B cell (primary cell): ENCODE data around the gene YJEFN3. TPM values are rescaled to one million over a fixed set of nuclear protein-coding genes. Genes with fewer than 3 reads are reported as not detected.

Experiments used
- ATAC-seq: fragments of 200-7000 bp; cut with Tn5 transposase; one replicate; pipeline ENCODE4 v1.10.0; 2021; ENCODE audit warnings: low read depth, mild to moderate bottlenecking, moderate number of reproducible peaks, moderate library complexity
- CTCF ChIA-PET: fragments of 350-600 bp; sonication (Branson Sonifier 250); formaldehyde crosslinking; loops from one replicate; lab custom pipeline; 2021; ENCODE audit warnings: antibody characterized with exemption, inconsistent platforms; lab: Charles Lee
- POLR2A ChIA-PET: fragments of 350-600 bp; sonication (Branson Sonifier 250); formaldehyde crosslinking; loops from one replicate; lab custom pipeline; 2021; ENCODE audit warnings: antibody characterized with exemption; lab: Charles Lee
- DNase-seq: peaks from one replicate; pipeline ENCODE4 v3.0.0; 2013
- H2AFZ ChIP-seq: 2 replicates; pipeline ENCODE4 v1.6.1; 2012; ENCODE audit warnings: mild to moderate bottlenecking, low read depth, low read length; ENCODE audit not compliant: insufficient read depth, poor library complexity, severe bottlenecking
- H3K27ac ChIP-seq, 2 donors: 1 replicate in 1 of 2; 2 replicates in 1 of 2; pipeline ENCODE4 v1.5.1; 2012 to 2013; ENCODE audit warnings: low read length in 2 of 2, mild to moderate bottlenecking in 2 of 2, moderate library complexity in 1 of 2
- H3K27me3 ChIP-seq, 4 experiments: fragments of 200-600 bp in 1 of 4; sonication (generic) in 1 of 4; replicated peaks in 1 of 4; 1 replicate in 2 of 4; 2 replicates in 2 of 4; pipeline versions ENCODE4 v1.6.1 to v1.7.0; 2013 to 2016; ENCODE audit warnings: low read length in 3 of 4, mild to moderate bottlenecking in 2 of 4, mixed read lengths in 1 of 4, moderate library complexity in 1 of 4; ENCODE audit not compliant: insufficient read depth in 4 of 4, control insufficient read depth in 3 of 4; ENCODE audit errors: control extremely low read depth in 1 of 4
- H3K36me3 ChIP-seq, 2 experiments: replicated peaks in 1 of 2; 1 replicate in 1 of 2; 2 replicates in 1 of 2; pipeline versions ENCODE4 v1.6.1 to v1.7.1; 2013; ENCODE audit warnings: low read length in 1 of 2; ENCODE audit not compliant: insufficient read depth in 2 of 2, control insufficient read depth in 1 of 2; ENCODE audit errors: control extremely low read depth in 1 of 2, extremely low read depth in 1 of 2
- H3K4me1 ChIP-seq, 2 donors: fragments of 200-600 bp in 1 of 2; sonication (generic) in 1 of 2; 1 replicate in 1 of 2; 2 replicates in 1 of 2; pipeline versions ENCODE4 v1.5.1 to v1.6.1; 2013 to 2017; ENCODE audit warnings: low read length in 2 of 2; ENCODE audit not compliant: control insufficient read depth in 2 of 2, insufficient read depth in 2 of 2
- H3K4me2 ChIP-seq: replicated peaks from 2 replicates; pipeline ENCODE3; 2012; ENCODE audit warnings: mild to moderate bottlenecking, low read depth, low read length; ENCODE audit not compliant: poor library complexity, severe bottlenecking
- H3K4me3 ChIP-seq, 5 experiments: fragments of 200-600 bp in 1 of 5; sonication (generic) in 1 of 5; 1 replicate in 3 of 5; 2 replicates in 2 of 5; pipeline versions ENCODE4 v1.5.1 to v1.7.0; 2011 to 2016; ENCODE audit warnings: low read length in 4 of 5, mild to moderate bottlenecking in 4 of 5, low read depth in 2 of 5, control low read depth in 1 of 5, moderate library complexity in 1 of 5; ENCODE audit not compliant: insufficient read depth in 1 of 5; ENCODE audit errors: control extremely low read depth in 1 of 5, extremely low read depth in 1 of 5
- H3K79me2 ChIP-seq: fragments of 200-600 bp; sonication (generic); one replicate; pipeline ENCODE4 v1.6.0; 2016; ENCODE audit warnings: low read length; ENCODE audit not compliant: control insufficient read depth, insufficient read depth
- H3K9ac ChIP-seq: fragments of 200-600 bp; sonication (generic); 2 replicates; pipeline ENCODE4 v1.6.1; 2017; ENCODE audit warnings: mild to moderate bottlenecking, low read length, moderate library complexity
- H3K9me3 ChIP-seq, 3 donors: one replicate each; pipeline versions ENCODE4 v1.6.1 to v1.7.1; 2013; ENCODE audit warnings: low read length in 2 of 3; ENCODE audit not compliant: control insufficient read depth in 2 of 3, insufficient read depth in 1 of 3; ENCODE audit errors: control extremely low read depth in 1 of 3
- H4K20me1 ChIP-seq: 2 replicates; pipeline ENCODE4 v1.6.0; 2012; ENCODE audit warnings: mild to moderate bottlenecking, low read length; ENCODE audit not compliant: insufficient read depth, control insufficient read depth, poor library complexity, severe bottlenecking
- H3K27ac Mint-ChIP-seq: one replicate; pipeline ENCODE4 v1.8.0; 2021; ENCODE audit warnings: mixed read lengths
- H3K27me3 Mint-ChIP-seq: one replicate; pipeline ENCODE4 v1.8.0; 2021; ENCODE audit warnings: mixed read lengths
- H3K4me1 Mint-ChIP-seq: one replicate; pipeline ENCODE4 v1.8.0; 2021; ENCODE audit warnings: mixed read lengths
- H3K4me3 Mint-ChIP-seq: one replicate; pipeline ENCODE4 v1.8.0; 2021; ENCODE audit warnings: mixed read lengths
- H3K9me3 Mint-ChIP-seq: one replicate; pipeline ENCODE4 v1.8.0; 2022; ENCODE audit warnings: mixed read lengths; ENCODE audit not compliant: insufficient read depth
- EZH2 ChIP-seq: IDR thresholded peaks from 2 replicates; pipeline ENCODE4 v1.6.1; 2012; ENCODE audit warnings: borderline replicate concordance, low read depth, mild to moderate bottlenecking, moderate library complexity, low read length; ENCODE audit not compliant: insufficient read depth, poor library complexity, severe bottlenecking
- WGBS: methylation state at CpG from one replicate; pipeline ENCODE4 v1.1.5; 2013; ENCODE audit warnings: missing lambda C conversion rate; ENCODE audit not compliant: insufficient coverage; 5-methylcytosine and 5-hydroxymethylcytosine counted together
- intact Hi-C: fragments of 100-400 bp; cut with micrococcal nuclease; formaldehyde crosslinking; loops from one replicate; pipeline ENCODE4 v1.10.0; 2022
- polyA plus RNA-seq: library from polyadenylated mRNA; depleted of rRNA; stranded (reverse); fragments of >200 nt; gene quantifications from 2 replicates; pipeline ENCODE4 v1.2.3, GENCODE V29; 2012
- total RNA-seq, 2 donors: library from RNA; stranded (reverse); fragments of 120-200 nt in 1 of 2; gene quantifications; 1 replicate in 1 of 2; 2 replicates in 1 of 2; pipeline versions ENCODE4 v1.2.3 to v1.2.4, GENCODE V29; 2013 to 2022
- TF ChIP-seq, protein P1 (sequence below): fragments of 200-600 bp; IDR thresholded peaks from one replicate; pipeline ENCODE4 v1.8.0; 2022; ENCODE audit warnings: antibody characterized with exemption, mild to moderate bottlenecking

The YJEFN3 gene
- total and polyA plus RNA-seq, 2 donors (not counting 1 experiment from before 2014, with no cell fraction given) = 7.1 to 8.8 TPM

DNA sequence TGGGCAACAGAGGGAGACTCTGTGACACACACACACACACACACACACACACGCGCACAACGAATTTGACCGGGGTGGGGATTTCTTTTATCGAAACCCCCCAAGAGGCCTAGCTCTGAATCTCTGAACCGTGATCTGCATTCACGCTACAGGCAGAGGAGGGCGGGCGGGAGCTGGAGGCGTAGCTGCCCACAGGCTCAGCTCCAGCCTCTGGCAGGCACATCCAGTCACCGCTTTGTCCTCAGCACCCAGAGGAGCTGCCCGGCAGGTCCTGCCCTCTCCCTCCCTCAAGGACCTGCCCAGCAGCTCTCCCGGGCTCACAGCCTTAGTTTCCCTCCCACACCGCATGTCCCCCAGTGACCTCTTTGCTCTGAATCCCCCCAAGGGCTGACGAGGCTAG, 29.3 kb downstream of the YJEFN3 start:
- Histone ChIP-seq H3K9ac (no peak overlapping the region), H4K20me1 (no peaks in the 10 kb centered on the region), H3K4me1 (peaks cover 0 to 2% of the 10 kb centered on the region in 2 donors), H3K27me3 (no peaks in the 10 kb centered on the region), H3K4me2 (no peak overlapping the region), H3K27ac (no peak overlapping the region), H3K79me2 (no peaks in the 10 kb centered on the region), H3K36me3 (no peaks in the 10 kb centered on the region), H3K9me3 (peaks cover 0 to 1% (median 0%) of the 10 kb centered on the region in 3 donors), H2AFZ (no peak overlapping the region), H3K4me3 (no peak overlapping the region)
- 80% methylated on average over 12 of the region's 15 CpGs for WGBS
- TF ChIP-seq EZH2 = no peak
- TF ChIP-seq, protein P1, sequence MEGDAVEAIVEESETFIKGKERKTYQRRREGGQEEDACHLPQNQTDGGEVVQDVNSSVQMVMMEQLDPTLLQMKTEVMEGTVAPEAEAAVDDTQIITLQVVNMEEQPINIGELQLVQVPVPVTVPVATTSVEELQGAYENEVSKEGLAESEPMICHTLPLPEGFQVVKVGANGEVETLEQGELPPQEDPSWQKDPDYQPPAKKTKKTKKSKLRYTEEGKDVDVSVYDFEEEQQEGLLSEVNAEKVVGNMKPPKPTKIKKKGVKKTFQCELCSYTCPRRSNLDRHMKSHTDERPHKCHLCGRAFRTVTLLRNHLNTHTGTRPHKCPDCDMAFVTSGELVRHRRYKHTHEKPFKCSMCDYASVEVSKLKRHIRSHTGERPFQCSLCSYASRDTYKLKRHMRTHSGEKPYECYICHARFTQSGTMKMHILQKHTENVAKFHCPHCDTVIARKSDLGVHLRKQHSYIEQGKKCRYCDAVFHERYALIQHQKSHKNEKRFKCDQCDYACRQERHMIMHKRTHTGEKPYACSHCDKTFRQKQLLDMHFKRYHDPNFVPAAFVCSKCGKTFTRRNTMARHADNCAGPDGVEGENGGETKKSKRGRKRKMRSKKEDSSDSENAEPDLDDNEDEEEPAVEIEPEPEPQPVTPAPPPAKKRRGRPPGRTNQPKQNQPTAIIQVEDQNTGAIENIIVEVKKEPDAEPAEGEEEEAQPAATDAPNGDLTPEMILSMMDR = no peak
- H3K27ac Mint-ChIP-seq = no peak overlapping the region
- ATAC-seq = no peak
- H3K27me3 Mint-ChIP-seq = no peaks in the 10 kb centered on the region
- intact Hi-C loops = no loop called here
- H3K4me3 Mint-ChIP-seq = no peak overlapping the region
- DNase-seq = no peak
- H3K9me3 Mint-ChIP-seq = no peaks in the 10 kb centered on the region
- CTCF ChIA-PET = interaction anchor here (1.4 kb wide), 1 partner anchor 27 kb away, joined by 5 read pairs; no protein-coding TSS in a partner anchor
- POLR2A ChIA-PET = no interaction called here
- H3K4me1 Mint-ChIP-seq = no peaks in the 10 kb centered on the region

GRCh38 chr19:19558636-19559035, 29.9 kb downstream of the YJEFN3 start:
- ChIA-PET CTCF (interaction anchor here (1.4 kb wide), 1 partner anchor 27 kb away, joined by 5 read pairs; no protein-coding TSS in a partner anchor), POLR2A (no interaction called here)
- H3K4me3 ChIP-seq = no peak overlapping the region
- no peak overlapping the region for H3K4me2 ChIP-seq
- TF ChIP-seq EZH2 = no peak
- TF ChIP-seq, protein P1 = no peak
- no peak overlapping the region for H3K27ac ChIP-seq
- no peaks in the 10 kb centered on the region for H4K20me1 ChIP-seq
- H3K4me1 ChIP-seq = peaks cover 0 to 2% of the 10 kb centered on the region in 2 donors
- no peak overlapping the region for H3K4me3 Mint-ChIP-seq
- DNase-seq (no peak), ATAC-seq (no peak)
- no peaks in the 10 kb centered on the region for H3K79me2 ChIP-seq
- H2AFZ ChIP-seq = no peak overlapping the region
- H3K36me3 ChIP-seq = no peaks in the 10 kb centered on the region
- H3K9ac ChIP-seq = no peak overlapping the region
- H3K27ac Mint-ChIP-seq = no peak overlapping the region
- no peaks in the 10 kb centered on the region for H3K27me3 Mint-ChIP-seq
- intact Hi-C loops = no loop called here
- H3K4me1 Mint-ChIP-seq = no peaks in the 10 kb centered on the region
- peaks cover 0 to 6% (median 0%) of the 10 kb centered on the region in 3 donors for H3K9me3 ChIP-seq
- H3K9me3 Mint-ChIP-seq = no peaks in the 10 kb centered on the region
- no peaks in the 10 kb centered on the region for H3K27me3 ChIP-seq
- 97% methylated on average over 14 of the region's 16 CpGs for WGBS
